ENCODE data around the gene ROPN1B. TPM values are rescaled to one million over a fixed set of nuclear protein-coding genes. Genes with fewer than 3 reads are reported as not detected.
"Not testable (repeated sequence)": the region's sequence is repeated elsewhere in the genome, so short reads cannot be mapped to it uniquely, and the experiment has no call there.

ROPN1B gene
- total and polyA plus RNA-seq, 12 donors, result 1.2 to 4.7 (median 3.2) TPM

DNA sequence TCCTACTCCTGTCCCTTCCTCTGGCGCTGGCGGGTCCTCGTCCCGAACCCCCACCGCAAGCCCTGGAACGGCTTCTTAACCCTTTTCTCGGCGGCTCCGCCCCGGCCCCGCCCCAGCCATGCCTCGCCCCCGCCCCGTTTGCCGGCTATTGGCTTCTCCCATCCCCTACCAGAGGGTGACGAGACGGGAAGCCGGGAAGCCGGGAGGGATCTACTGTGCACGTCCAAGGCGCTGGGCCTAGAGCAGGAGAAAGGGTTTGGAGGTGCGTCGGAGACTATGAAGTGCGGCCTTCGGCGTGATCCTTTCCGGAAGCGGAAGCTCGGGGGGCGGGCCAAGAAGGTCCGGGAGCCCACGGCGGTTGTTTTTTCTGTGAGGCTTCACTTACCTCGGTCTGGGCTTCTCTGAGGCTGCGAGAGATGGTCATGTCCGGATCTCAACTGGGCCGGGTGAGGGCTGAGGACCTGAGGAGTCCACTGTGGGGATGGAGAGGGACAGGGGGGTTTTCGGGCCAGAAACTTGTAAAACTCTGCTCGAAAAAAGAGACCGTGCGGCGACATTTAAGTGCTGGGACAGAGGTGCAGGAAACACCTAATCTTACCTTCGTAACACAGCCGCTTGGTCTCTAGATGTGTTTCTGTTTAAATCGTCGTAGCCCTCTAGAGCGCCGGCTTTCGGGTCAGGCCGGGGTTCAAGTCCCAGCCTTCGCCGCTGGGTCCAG, 21.4 kb downstream of the ROPN1B start:
- intact Hi-C loops (cut with DNase I), result loop anchor here in 6 of 10 donors (5.0 to 10.0 kb wide), 2 partner anchors 92 to 94 kb away; partner anchors contain the start of gene SLC41A3 (in 6 of the 6)
- ATAC-seq, result peak; percentile 96 to 99 (median 99)
- TF ChIP-seq, protein P1, sequence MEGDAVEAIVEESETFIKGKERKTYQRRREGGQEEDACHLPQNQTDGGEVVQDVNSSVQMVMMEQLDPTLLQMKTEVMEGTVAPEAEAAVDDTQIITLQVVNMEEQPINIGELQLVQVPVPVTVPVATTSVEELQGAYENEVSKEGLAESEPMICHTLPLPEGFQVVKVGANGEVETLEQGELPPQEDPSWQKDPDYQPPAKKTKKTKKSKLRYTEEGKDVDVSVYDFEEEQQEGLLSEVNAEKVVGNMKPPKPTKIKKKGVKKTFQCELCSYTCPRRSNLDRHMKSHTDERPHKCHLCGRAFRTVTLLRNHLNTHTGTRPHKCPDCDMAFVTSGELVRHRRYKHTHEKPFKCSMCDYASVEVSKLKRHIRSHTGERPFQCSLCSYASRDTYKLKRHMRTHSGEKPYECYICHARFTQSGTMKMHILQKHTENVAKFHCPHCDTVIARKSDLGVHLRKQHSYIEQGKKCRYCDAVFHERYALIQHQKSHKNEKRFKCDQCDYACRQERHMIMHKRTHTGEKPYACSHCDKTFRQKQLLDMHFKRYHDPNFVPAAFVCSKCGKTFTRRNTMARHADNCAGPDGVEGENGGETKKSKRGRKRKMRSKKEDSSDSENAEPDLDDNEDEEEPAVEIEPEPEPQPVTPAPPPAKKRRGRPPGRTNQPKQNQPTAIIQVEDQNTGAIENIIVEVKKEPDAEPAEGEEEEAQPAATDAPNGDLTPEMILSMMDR (IDR thresholded peaks at IDR 0.05), result no peak
- peak; percentile 91 to 93 for DNase-seq
- Histone ChIP-seq H3K4me3 (peak overlapping the region; percentile 48 to 86 (median 62)), H3K9me3 (no peaks in the 10 kb centered on the region), H3K27me3 (peaks cover 0 to 9% (median 0%) of the 10 kb centered on the region in 7 donors), H3K36me3 (no peaks in the 10 kb centered on the region), H3K27ac (peak overlapping the region in 9 of 10 donors; percentile 11 to 88 (median 81)), H3K4me1 (peaks cover 0 to 14% (median 8%) of the 10 kb centered on the region in 9 donors)
- 1 to 20% methylated on average over 52 of the region's 52 CpGs for WGBS, 2 donors

DNA sequence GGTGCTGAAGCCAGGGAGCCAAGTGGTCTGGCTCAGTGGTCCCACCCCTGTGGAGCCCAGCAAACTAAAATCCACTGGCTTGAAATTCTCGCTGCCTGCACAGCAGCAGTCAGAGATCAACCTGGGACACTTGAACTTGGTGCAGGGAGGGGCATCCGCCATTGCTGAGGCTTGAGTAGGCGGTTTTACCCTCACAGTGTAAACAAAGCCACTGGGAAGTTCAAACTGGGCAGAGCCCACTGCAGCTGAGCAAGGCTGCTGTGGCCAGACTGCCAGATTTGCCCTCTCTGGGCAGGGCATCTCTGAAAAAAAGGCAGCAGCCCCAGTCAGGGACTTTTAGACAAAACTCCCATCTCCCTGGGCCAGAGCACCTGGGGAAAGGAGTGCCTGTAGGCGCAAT, 27.8 kb downstream of the ROPN1B start:
- peaks cover 0 to 38% (median 0%) of the 10 kb centered on the region in 11 donors for H3K9me3 ChIP-seq
- H3K4me1 ChIP-seq, DNase-seq, H3K27ac ChIP-seq, H3K4me3 ChIP-seq, H3K27me3 ChIP-seq, ATAC-seq, H3K36me3 ChIP-seq: not testable (repeated sequence)
- intact Hi-C loops (cut with DNase I), result loop anchor here in 3 of 10 donors (10.0 kb wide), 1 partner anchor 88 kb away; the partner anchor contains the start of gene SLC41A3 (in 3 of the 3)
- 92 to 95% methylated on average over 4 of the region's 4 CpGs for WGBS, 2 donors

DNA sequence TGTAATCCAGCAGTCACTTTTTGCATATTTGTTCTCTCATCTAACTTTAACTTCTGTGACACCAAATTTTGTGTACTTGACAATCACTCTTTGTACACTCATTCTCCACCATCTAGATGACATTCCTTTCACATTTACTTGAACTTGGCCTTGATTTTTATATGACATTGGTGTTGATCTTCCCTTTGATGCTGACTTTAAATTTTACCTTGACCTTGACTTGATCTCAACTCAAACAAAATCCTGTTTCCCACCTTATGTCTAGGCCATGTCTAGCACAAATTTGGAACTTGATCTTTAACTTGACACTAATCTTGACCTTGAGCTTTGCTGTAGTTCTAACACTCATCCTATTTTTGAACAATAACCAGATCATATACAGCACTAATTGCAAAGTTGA, 33.2 kb downstream of the ROPN1B start:
- H3K9me3 ChIP-seq, result peaks cover 0 to 49% (median 0%) of the 10 kb centered on the region in 11 donors
- TF ChIP-seq, protein P1 (IDR thresholded peaks at IDR 0.05), result no peak
- H3K27ac ChIP-seq, result no peak overlapping the region
- no peak overlapping the region for H3K4me3 ChIP-seq
- intact Hi-C loops (cut with DNase I), result no loop called here
- H3K27me3 ChIP-seq, result no peaks in the 10 kb centered on the region
- DNase-seq (no peak), ATAC-seq (no peak)
- peaks cover 0 to 26% (median 0%) of the 10 kb centered on the region in 9 donors for H3K36me3 ChIP-seq
- H3K4me1 ChIP-seq, result peaks cover 0 to 16% (median 3%) of the 10 kb centered on the region in 9 donors

DNA sequence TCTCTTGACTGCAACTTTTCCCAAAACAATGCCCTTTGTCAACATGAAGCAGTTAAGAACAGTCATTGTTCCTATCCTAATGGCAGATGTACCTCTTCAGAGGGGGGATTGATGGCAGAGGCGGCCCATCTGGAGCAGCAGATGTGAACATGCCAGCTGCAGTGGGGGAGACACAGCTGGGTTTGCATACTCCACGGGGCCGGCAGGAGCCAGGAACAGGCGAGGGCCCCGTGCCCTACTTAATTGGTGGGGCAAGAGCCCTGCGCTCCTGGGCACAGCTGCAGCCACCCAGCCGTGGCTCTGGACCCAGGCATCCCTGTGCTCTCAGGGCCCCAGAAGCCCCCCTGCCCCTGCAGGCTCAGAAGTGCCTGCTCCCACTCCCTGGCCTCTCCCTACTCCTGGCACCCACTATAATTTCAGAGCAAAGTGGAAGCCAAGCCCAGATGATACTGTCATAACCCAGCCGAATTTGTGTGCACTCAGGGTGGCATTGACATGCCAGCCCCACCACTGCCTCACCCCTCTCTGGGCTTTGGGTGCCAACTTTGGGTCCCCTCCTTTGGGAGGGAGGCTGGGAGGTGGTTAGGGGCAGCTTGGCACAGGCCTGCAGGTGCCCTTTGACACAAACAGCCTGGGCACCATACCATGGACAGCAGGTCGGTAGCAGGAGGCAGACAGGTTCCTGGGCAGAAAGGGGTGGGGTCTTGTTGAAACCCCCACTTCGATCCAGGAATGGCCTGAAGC, 34.6 kb downstream of the ROPN1B start:
- Histone ChIP-seq H3K4me3 (no peak overlapping the region), H3K36me3 (peaks cover 0 to 40% (median 7%) of the 10 kb centered on the region in 9 donors), H3K27me3 (no peaks in the 10 kb centered on the region), H3K9me3 (peaks cover 0 to 45% (median 0%) of the 10 kb centered on the region in 11 donors), H3K4me1 (peaks cover 0 to 16% (median 3%) of the 10 kb centered on the region in 9 donors), H3K27ac (no peak overlapping the region)
- no peak for DNase-seq
- ATAC-seq, result no peak
- intact Hi-C loops (cut with DNase I), result no loop called here
- TF ChIP-seq, protein P1 (IDR thresholded peaks at IDR 0.05), result no peak
- WGBS, 2 donors, result 89 to 95% methylated on average over 10 of the region's 10 CpGs
